Measurements from ENCODE around the gene ASB2.

- TF ChIP-seq CTCF (conservative IDR thresholded peaks at IDR 0.05 in 1 of 2, IDR thresholded peaks at IDR 0.05 in 1 of 2; ENCODE audit: low read depth in 1 of 2, low read length in 2 of 2) (no peak), EZH2 (IDR thresholded peaks at IDR 0.05; ENCODE audit: low read length, missing control alignments) (no peak)
Observed at GRCh38 chr14:93916498-93916897, 59.9 kb downstream of the ASB2 start.
